Measurements from ENCODE around the gene SHBG.

GRCh38 chr17:7586673-7587419, 43.1 kb upstream of the SHBG start:
- TF ChIP-seq CTCF (IDR thresholded peaks at IDR 0.05; ENCODE audit: low read depth, low read length) (peak; percentile 1), POLR2A (IDR thresholded peaks at IDR 0.05; ENCODE audit: extremely low read depth, insufficient read length) (no peak)
